GM19239 (cell line): ENCODE data around the gene LSM7.
"Not testable (repeated sequence)": the region's sequence is repeated elsewhere in the genome, so short reads cannot be mapped to it uniquely, and the experiment has no call there.

ENCODE experiments used
- DNase-seq: peaks from one replicate; pipeline ENCODE4 v3.0.0; 2011; ENCODE audit warnings: low spot score; ENCODE audit not compliant: insufficient read length
- FAIRE-seq: peaks from 2 replicates; lab custom pipeline; 2011; peaks lifted over from hg19 to GRCh38; lab: Jason Lieb, UNC

LSM7 gene

GRCh38 chr19:2282862-2283237 is 45.5 kb downstream of the LSM7 start:
- DNase-seq (no peak), FAIRE-seq (no peak)

DNA sequence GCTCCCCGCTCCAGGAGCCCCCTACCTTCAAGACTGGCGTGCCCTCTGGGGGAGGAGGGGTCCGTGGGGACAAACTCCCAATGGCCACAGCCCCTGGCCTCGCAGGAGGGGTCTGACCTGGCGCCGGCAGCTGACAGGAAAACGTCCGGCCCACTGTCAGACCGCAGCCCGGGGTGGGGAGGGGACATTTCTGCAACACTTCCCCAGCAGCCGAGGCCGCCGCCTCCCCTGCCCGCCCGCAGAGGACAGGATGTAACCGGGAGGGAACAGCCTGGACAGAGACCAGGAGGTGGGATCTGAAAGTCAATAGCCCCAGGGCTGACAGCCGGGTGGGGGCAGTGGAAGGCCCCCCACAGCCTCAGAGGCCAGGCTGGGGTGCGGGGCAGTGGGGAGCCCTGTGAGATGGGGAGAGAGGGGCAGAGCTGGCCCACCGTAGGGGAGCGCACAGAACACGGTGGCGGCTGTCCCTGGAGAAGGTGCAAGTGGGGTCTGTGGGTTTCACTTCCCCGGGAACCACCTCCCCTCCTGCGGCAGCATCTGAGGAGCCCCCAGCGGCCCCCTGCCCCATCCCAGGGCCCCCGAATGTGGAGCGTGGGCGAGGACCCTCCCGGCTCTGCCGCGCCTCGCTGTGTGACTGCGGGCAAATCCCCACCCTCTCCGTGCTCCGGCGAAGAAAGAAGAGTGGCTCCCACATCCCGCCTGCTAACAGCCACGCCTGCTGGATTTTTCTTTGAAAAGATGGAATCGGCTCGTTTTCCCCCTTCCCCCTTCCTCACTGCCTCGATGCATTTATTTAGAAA is 46.1 kb downstream of the LSM7 start, which contains the start of gene PEAK3:
Gene PEAK3, minus strand, starts transcription at position 114 of the 800 bp plus-strand sequence. CDS start 1,244 bp downstream, outside the sequence.
- no peak for DNase-seq
- peak; percentile 76 for FAIRE-seq

DNA sequence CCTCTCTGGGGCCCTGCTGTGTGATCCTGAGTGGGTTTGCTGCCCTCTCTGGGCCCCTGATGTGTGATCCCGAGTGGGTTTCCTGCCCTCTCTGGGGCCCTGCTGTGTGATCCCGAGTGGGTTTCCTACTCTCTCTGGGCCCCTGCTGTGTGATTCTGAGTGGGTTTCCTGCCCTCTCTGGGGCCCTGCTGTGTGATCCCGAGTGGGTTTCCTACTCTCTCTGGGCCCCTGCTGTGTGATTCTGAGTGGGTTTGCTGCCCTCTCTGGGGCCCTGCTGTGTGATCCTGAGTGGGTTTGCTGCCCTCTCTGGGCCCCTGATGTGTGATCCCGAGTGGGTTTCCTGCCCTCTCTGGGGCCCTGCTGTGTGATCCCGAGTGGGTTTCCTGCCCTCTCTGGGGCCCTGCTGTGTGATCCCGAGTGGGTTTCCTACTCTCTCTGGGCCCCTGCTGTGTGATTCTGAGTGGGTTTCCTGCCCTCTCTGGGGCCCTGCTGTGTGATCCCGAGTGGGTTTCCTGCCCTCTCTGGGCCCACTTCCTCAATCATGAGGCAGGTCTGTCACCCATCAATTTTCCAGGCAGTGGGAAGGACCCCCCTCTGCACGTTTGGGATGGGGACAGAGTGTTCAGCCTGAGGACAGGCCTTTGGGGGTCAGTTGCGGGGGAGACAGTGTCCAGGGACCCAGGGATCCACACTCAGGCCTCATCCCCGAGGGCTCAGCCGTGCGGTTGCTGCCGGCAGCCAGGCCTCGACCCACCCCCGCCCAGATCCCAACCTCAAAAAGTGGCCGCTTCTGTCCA is 46.9 kb downstream of the LSM7 start:
- FAIRE-seq, result peak; percentile 57
- DNase-seq, result not testable (repeated sequence)

- FAIRE-seq, result no peak
Observed at GRCh38 chr19:2280633-2281264, 47.6 kb downstream of the LSM7 start.

GRCh38 chr19:2278459-2279158 is 49.8 kb downstream of the LSM7 start:
- FAIRE-seq (no peak), DNase-seq (no peak)

More at GRCh38 chr19:2280633-2281264, 47.6 kb downstream of the LSM7 start:
- no peak for DNase-seq

GRCh38 chr19:2277138-2277537 is 51.2 kb downstream of the LSM7 start:
- no peak for FAIRE-seq
- DNase-seq, result no peak

DNA sequence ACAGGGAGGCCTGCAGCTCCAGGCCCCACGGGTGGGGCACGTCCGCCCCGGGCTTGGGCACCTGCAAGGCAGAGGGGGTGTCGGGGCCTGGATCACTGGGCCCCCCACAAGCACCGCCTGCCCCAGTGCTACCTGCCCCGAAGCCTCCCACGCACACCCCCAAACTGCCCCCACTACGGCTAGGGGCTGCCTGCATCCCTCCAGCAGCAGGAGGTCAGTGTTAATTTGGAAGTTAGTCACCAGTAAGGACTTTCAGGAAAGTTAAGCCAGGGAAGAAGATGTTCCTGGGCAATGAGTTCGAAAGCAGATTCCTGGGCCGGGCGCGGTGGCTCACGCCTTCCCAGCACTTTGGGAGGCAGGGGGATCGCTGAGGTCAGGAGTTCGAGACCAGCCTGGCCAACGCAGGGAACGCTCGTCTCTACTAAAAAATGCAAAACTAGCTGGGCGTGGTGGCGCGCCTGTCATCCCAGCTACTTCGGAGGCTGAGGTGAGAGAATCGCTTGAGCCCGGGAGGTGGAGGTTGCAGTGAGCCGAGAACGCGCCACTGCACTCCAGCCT is 51.9 kb downstream of the LSM7 start:
- FAIRE-seq (no peak), DNase-seq (no peak)

DNA sequence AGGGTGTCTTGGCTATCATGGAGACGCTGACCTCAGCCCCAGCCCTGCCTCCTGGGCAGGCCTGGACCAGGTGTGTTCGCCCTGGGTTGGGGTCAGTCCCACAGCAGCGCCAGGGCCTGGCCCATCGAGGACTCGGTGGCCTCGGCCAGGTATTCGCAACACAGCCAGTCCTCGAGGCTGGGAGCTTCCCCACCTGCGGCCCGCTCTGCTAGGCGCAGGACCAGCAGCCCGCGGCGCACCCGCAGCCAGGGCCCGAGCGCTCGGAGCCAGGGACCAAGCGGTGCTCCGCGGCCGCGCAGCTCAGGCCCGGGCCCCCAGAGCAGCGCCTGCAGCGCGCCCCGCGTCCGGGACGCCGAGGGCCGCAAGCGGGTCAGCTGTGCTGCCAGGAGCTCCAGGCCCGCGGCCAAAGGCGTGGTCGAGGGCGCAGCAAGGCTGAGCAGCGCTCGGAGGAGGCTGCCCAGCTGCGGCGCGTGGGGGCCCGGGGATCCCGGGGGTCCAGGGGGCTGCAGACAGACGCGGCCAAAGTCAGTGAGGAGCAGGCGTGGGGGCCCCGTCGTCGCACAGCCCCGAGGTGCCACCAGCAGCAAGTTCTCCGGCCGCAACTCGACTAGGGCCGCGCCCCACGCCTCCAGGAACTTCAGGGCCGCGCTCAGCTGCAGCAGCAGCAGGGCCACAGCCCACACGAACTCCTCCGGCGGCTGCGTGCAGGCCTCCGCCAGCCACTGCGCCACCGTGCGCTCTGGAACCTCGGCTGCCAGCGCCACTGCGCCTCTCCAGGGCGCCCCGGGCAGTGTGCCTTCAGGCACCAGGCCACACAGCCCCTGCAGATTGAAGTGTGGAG is 52.6 kb downstream of the LSM7 start:
- no peak for FAIRE-seq
- DNase-seq, result no peak

DNA sequence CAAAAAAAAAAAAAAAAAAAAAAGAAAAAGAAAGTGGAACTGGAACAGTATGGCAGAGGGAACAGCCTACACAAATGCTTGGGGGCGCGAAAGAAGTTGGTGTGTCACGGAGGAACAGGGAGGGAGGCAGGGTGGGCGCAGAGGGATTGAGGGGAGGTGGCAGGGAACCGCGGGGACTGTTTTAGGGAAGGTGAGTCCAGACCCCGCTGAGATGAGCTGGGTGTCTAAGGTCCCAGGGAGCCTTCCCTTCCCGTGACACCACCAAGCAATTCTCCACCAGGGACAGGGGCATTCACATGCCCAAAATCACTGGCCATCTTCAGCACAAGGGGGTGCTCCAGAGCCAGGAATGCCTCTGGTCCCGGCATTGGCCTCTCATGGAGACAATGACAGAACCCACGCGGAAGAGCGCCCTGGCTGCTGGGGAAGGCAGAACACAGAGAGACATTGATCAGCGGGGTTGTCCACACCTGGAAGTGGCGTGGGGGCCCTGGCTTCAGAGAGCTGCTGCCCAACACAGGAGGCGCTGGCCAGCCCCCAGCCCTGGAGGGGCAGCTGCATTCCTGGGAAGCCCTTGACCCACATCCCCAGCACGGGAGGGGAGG is 53.4 kb downstream of the LSM7 start:
- peak; percentile 51 for FAIRE-seq

DNA sequence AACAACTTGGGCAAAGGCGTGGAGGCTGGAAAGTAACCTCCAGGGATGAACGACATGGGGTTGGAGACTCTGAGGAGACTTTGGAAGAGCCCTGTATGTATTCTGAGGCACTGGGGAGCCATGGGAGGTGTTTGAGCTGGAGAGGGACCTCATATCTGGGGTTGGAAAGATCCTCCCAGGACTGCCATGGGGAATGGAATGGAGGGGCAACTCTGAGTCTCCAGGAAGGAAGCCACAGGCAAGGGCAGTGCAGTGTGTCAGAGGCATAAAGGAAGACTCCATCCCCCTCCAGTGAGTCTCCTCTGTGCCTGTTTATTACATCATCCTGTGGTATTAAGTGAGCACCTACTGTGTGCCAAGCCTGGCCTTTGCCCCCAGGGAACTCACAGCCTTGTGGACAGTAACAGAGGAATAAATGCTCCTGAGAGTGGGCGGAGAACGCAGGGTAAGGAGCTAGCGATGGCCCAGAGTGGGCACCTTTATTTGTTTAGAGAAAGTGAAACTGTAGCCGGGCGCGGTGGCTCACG is 54.1 kb downstream of the LSM7 start:
- no peak for FAIRE-seq
- DNase-seq, result no peak

More for the DNA sequence above, 53.4 kb downstream of the LSM7 start:
- DNase-seq, result no peak

- DNase-seq, result peak; percentile 100
- peak; percentile 95 for FAIRE-seq
Observed at GRCh38 chr19:2273356-2274184, 54.8 kb downstream of the LSM7 start.
